BJ (cell line): ENCODE data around the gene STRN3. TPM values are rescaled to one million over a fixed set of nuclear protein-coding genes. Genes with fewer than 3 reads are reported as not detected.

Experiments
- CTCF ChIA-PET: fragments of 350-600 bp; formaldehyde crosslinking; extraction: SDS; loops from one replicate; lab custom pipeline; 2021; ENCODE audit warnings: antibody characterized with exemption, inconsistent platforms; lab: Yijun Ruan, JAX
- POLR2A ChIA-PET: fragments of 300-600 bp; sonication (Branson Sonifier 250); formaldehyde crosslinking; extraction: SDS; loops from one replicate; lab custom pipeline; 2021; ENCODE audit warnings: antibody characterized with exemption; lab: Charles Lee
- DNase-seq: peaks from one replicate; pipeline ENCODE4 v3.0.0-alpha.2; 2011; ENCODE audit warnings: low read depth
- H3K27me3 ChIP-seq: 2 replicates; pipeline ENCODE4 v1.6.0; 2011; ENCODE audit warnings: low read length; ENCODE audit not compliant: control insufficient read depth, insufficient read depth
- H3K36me3 ChIP-seq: 2 replicates; pipeline ENCODE4 v1.5.1; 2011; ENCODE audit warnings: low read length; ENCODE audit not compliant: control insufficient read depth, insufficient read depth
- H3K4me3 ChIP-seq: 2 replicates; pipeline ENCODE4 v1.5.1; 2011; ENCODE audit warnings: low read depth, mild to moderate bottlenecking, control low read depth, low read length
- polyA plus RNA-seq: library from polyadenylated mRNA; depleted of rRNA; stranded (reverse); fragments of >200 nt; gene quantifications from 2 replicates; pipeline ENCODE4 v1.2.3, GENCODE V29; 2011
- TF ChIP-seq, protein P1 (sequence below): IDR thresholded peaks from 2 replicates; pipeline ENCODE4 v1.5.1; 2011; ENCODE audit warnings: low read depth, mild to moderate bottlenecking, control low read depth, inconsistent platforms, low read length, moderate library complexity; ENCODE audit not compliant: insufficient read depth

STRN3 gene
- polyA plus RNA-seq, 1 experiment, result 14.8 TPM

DNA sequence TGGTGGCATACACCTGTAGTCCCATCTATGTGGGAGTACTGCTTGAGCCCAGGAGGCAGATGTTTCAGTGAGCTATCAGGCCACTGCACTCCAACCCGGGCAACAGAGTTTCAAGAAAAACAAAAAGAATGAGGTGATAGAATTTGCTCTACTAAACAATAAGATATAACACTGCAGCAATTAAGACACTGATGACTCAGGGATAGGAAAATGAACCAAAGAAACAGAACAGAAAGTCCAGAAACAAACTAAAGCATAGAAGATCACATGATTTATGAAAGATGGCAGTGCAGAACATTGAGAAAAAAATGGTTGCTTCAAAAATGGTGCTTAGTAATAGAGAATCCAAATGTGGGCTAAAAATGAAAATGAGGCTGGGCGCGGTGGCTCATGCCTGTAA, 66.0 kb downstream of the STRN3 start:
- DNase-seq, result no peak
- ChIA-PET CTCF (no interaction called here), POLR2A (no interaction called here)
- TF ChIP-seq, protein P1, sequence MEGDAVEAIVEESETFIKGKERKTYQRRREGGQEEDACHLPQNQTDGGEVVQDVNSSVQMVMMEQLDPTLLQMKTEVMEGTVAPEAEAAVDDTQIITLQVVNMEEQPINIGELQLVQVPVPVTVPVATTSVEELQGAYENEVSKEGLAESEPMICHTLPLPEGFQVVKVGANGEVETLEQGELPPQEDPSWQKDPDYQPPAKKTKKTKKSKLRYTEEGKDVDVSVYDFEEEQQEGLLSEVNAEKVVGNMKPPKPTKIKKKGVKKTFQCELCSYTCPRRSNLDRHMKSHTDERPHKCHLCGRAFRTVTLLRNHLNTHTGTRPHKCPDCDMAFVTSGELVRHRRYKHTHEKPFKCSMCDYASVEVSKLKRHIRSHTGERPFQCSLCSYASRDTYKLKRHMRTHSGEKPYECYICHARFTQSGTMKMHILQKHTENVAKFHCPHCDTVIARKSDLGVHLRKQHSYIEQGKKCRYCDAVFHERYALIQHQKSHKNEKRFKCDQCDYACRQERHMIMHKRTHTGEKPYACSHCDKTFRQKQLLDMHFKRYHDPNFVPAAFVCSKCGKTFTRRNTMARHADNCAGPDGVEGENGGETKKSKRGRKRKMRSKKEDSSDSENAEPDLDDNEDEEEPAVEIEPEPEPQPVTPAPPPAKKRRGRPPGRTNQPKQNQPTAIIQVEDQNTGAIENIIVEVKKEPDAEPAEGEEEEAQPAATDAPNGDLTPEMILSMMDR, result no peak
- no peak overlapping the region for H3K4me3 ChIP-seq
- no peaks in the 10 kb centered on the region for H3K36me3 ChIP-seq
- no peaks in the 10 kb centered on the region for H3K27me3 ChIP-seq

- ChIA-PET CTCF (interaction anchor here (1.1 kb wide), 1 partner anchor 12 kb away, joined by 3 read pairs; no protein-coding TSS in a partner anchor), POLR2A (no interaction called here)
- Histone ChIP-seq H3K27me3 (no peaks in the 10 kb centered on the region), H3K4me3 (no peak overlapping the region), H3K36me3 (no peaks in the 10 kb centered on the region)
- TF ChIP-seq, protein P1, result no peak
- DNase-seq, result no peak
Observed at GRCh38 chr14:30958555-30959407, 67.4 kb downstream of the STRN3 start.

- H3K4me3 ChIP-seq, result no peak overlapping the region
- no peaks in the 10 kb centered on the region for H3K27me3 ChIP-seq
- TF ChIP-seq, protein P1, result no peak
- no peak for DNase-seq
- POLR2A ChIA-PET, result no interaction called here
- no peaks in the 10 kb centered on the region for H3K36me3 ChIP-seq
- CTCF ChIA-PET, result interaction anchor here (0.5 to 1.1 kb wide), 2 partner anchors 11 to 37 kb away, joined by 3 read pairs; no protein-coding TSS in a partner anchor
Observed at GRCh38 chr14:30957813-30958370, 68.3 kb downstream of the STRN3 start.

DNA sequence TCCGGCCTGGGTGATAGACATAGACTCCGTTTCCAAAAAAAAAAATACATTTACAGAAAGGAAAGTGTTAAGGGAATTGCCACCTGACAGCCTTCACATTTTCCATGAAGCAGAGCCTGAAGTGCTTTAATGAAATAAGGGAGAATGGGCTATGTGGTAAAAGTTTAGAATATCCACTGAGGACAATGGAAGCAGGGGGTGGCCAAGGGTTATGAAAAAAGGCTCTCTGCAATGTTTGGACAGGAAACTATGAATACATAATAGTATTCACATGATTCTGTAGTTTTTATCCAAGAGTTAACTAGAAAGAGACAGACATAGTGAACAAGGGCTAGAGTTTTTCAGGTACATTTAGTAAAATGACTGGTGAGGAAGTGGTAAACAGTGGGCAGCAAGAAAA, 76.5 kb downstream of the STRN3 start:
- no peak for DNase-seq
- ChIA-PET POLR2A (no interaction called here), CTCF (no interaction called here)
- H3K4me3 ChIP-seq, result no peak overlapping the region
- H3K36me3 ChIP-seq, result peaks cover 8% of the 10 kb centered on the region
- TF ChIP-seq, protein P1, result no peak
- no peaks in the 10 kb centered on the region for H3K27me3 ChIP-seq

GRCh38 chr14:30943694-30944093, 82.5 kb downstream of the STRN3 start:
- DNase-seq, result no peak
- TF ChIP-seq, protein P1, result no peak
- H3K27me3 ChIP-seq, result no peaks in the 10 kb centered on the region
- H3K4me3 ChIP-seq, result no peak overlapping the region
- ChIA-PET CTCF (interaction anchor here (1.3 kb wide), 1 partner anchor 9 kb away, joined by 5 read pairs; no protein-coding TSS in a partner anchor), POLR2A (no interaction called here)
- H3K36me3 ChIP-seq, result peaks cover 7% of the 10 kb centered on the region
